PC-9 (cell line): ENCODE measurements around the gene FADS6. TPM values are rescaled to one million over a fixed set of nuclear protein-coding genes. Genes with fewer than 3 reads are reported as not detected.
"Not testable (repeated sequence)": the region's sequence is repeated elsewhere in the genome, so short reads cannot be mapped to it uniquely, and the experiment has no call there.

Experiments
- BruUV-seq: library from RNA; stranded (reverse); fragments of 400-500 nt; replicated peaks from 2 replicates; lab custom pipeline; 2021; lab: Mats Ljungman, UMichigan
- CTCF ChIA-PET: fragments of 300-600 bp; sonication (Branson Sonifier 250); formaldehyde crosslinking; loops from one replicate; lab custom pipeline; 2022; ENCODE audit warnings: antibody characterized with exemption; lab: Charles Lee
- POLR2A ChIA-PET: fragments of 300-600 bp; sonication (Branson Sonifier 250); formaldehyde crosslinking; loops from one replicate; lab custom pipeline; 2022; ENCODE audit warnings: antibody characterized with exemption; ENCODE audit not compliant: unreplicated experiment; lab: Charles Lee
- DNase-seq, 2 experiments: peaks; one replicate each; pipeline versions ENCODE4 v3.0.0 to v3.0.0-alpha.2; 2015 to 2022; ENCODE audit warnings: mixed read lengths in 1 of 2
- H2AFZ ChIP-seq: fragments of 200-600 bp; sonication (generic); 2 replicates; pipeline ENCODE4 v1.8.1; 2017; ENCODE audit warnings: antibody characterized with exemption
- H3F3A ChIP-seq: fragments of 200-600 bp; sonication (generic); 2 replicates; pipeline ENCODE4 v1.8.1; 2017; ENCODE audit warnings: antibody characterized with exemption, mild to moderate bottlenecking, low read depth; ENCODE audit not compliant: insufficient read depth
- H3K27ac ChIP-seq: fragments of 200-600 bp; sonication (generic); 2 replicates; pipeline ENCODE4 v1.6.1; 2016; ENCODE audit warnings: mixed run types
- H3K27me3 ChIP-seq: fragments of 200-600 bp; sonication (generic); 2 replicates; pipeline ENCODE4 v1.6.1; 2016; ENCODE audit warnings: low read depth, mixed run types; ENCODE audit not compliant: insufficient read depth
- H3K36me3 ChIP-seq: fragments of 200-600 bp; sonication (generic); 2 replicates; pipeline ENCODE4 v1.6.1; 2016; ENCODE audit warnings: low read depth, mixed run types
- H3K4me1 ChIP-seq: fragments of 200-600 bp; sonication (generic); replicated peaks from 2 replicates; pipeline ENCODE4 v1.6.1; 2016; ENCODE audit warnings: mixed run types; ENCODE audit not compliant: insufficient read depth
- H3K4me2 ChIP-seq: fragments of 200-600 bp; sonication (generic); 2 replicates; pipeline ENCODE4 v1.6.1; 2017; ENCODE audit warnings: mixed run types
- H3K4me3 ChIP-seq: fragments of 200-600 bp; sonication (generic); 2 replicates; pipeline ENCODE4 v1.6.1; 2016; ENCODE audit warnings: mixed run types
- H3K79me2 ChIP-seq: fragments of 200-600 bp; sonication (generic); 2 replicates; pipeline ENCODE4 v1.6.1; 2017; ENCODE audit warnings: low read depth, mixed run types
- H3K9me2 ChIP-seq: fragments of 200-600 bp; sonication (generic); 2 replicates; pipeline ENCODE4 v1.8.1; 2017; ENCODE audit warnings: mild to moderate bottlenecking; ENCODE audit not compliant: insufficient read depth
- H3K9me3 ChIP-seq: fragments of 200-600 bp; sonication (generic); 2 replicates; pipeline ENCODE4 v1.8.1; 2016; ENCODE audit warnings: low read depth; ENCODE audit not compliant: insufficient read depth
- H4K20me1 ChIP-seq: fragments of 200-600 bp; sonication (generic); 2 replicates; pipeline ENCODE4 v1.8.1; 2017; ENCODE audit not compliant: insufficient read depth
- CTCF ChIP-seq: fragments of 200-600 bp; sonication (generic); conservative IDR thresholded peaks from 2 replicates; pipeline ENCODE4 v1.6.1; 2017; ENCODE audit warnings: mixed run types, antibody characterized with exemption, mild to moderate bottlenecking, moderate library complexity
- EZH2 ChIP-seq: fragments of 200-600 bp; sonication (generic); IDR thresholded peaks from 2 replicates; pipeline ENCODE4 v1.8.0; 2017; ENCODE audit warnings: antibody characterized with exemption, low read depth
- intact Hi-C: fragments of 100-400 bp; cut with micrococcal nuclease; formaldehyde crosslinking; loops from one replicate; pipeline ENCODE4 v1.10.0; 2022; ENCODE audit not compliant: unreplicated experiment
- total RNA-seq: library from RNA; stranded (reverse); gene quantifications from 2 replicates; pipeline ENCODE4 v1.2.3, GENCODE V29; 2021

FADS6 gene
- total RNA-seq, 1 experiment from 2014 or later = not detected

GRCh38 chr17:74907012-74907411 is 13.6 kb upstream of the FADS6 start:
- Histone ChIP-seq H3K79me2 (no peaks in the 10 kb centered on the region), H3K4me2 (no peak overlapping the region), H3K36me3 (no peaks in the 10 kb centered on the region), H4K20me1 (no peaks in the 10 kb centered on the region), H3K4me3 (no peak overlapping the region), H3K9me3 (no peaks in the 10 kb centered on the region), H3F3A (peaks cover 11% of the 10 kb centered on the region; the same call in 1 of the 2 replicates), H2AFZ (no peak overlapping the region), H3K27me3 (no peaks in the 10 kb centered on the region), H3K9me2 (no peaks in the 10 kb centered on the region), H3K27ac (no peak overlapping the region), H3K4me1 (peaks cover 20% of the 10 kb centered on the region)
- intact Hi-C loops = no loop called here
- TF ChIP-seq EZH2 (no peak), CTCF (no peak)
- no TSS peak for BruUV-seq
- ChIA-PET POLR2A (no interaction called here), CTCF (no interaction called here)
- DNase-seq = no peak

- CTCF ChIA-PET = interaction anchor here (0.7 kb wide), 1 partner anchor 18 kb away, joined by 3 read pairs; no protein-coding TSS in a partner anchor
- H3K4me2 ChIP-seq, H3K9me2 ChIP-seq, H3K9me3 ChIP-seq, H4K20me1 ChIP-seq, H3K79me2 ChIP-seq, BruUV-seq, intact Hi-C loops, DNase-seq, POLR2A ChIA-PET, H3K4me3 ChIP-seq, H2AFZ ChIP-seq, H3K27me3 ChIP-seq, H3K27ac ChIP-seq, H3K36me3 ChIP-seq: not testable (repeated sequence)
- peaks cover 20% of the 10 kb centered on the region for H3K4me1 ChIP-seq
- peaks cover 11% of the 10 kb centered on the region; the same call in 1 of the 2 replicates for H3F3A ChIP-seq
Observed at GRCh38 chr17:74906214-74906793, 12.9 kb upstream of the FADS6 start.

GRCh38 chr17:74904687-74905409 is 11.4 kb upstream of the FADS6 start:
- H3K9me2 ChIP-seq = no peaks in the 10 kb centered on the region
- H3K27me3 ChIP-seq = 0 out of 2 replicates have a peak, but pooled peaks cover 8% of the 10 kb centered on the region
- H3K27ac ChIP-seq = no peak overlapping the region
- BruUV-seq = no TSS peak
- H3K4me1 ChIP-seq = peaks cover 20% of the 10 kb centered on the region
- intact Hi-C loops = no loop called here
- no peak for DNase-seq
- H3K79me2 ChIP-seq = no peaks in the 10 kb centered on the region
- no peak for TF ChIP-seq EZH2
- no peak for TF ChIP-seq CTCF
- ChIA-PET CTCF (no interaction called here), POLR2A (no interaction called here)
- no peaks in the 10 kb centered on the region for H3K36me3 ChIP-seq
- no peak overlapping the region for H3K4me2 ChIP-seq
- H3F3A ChIP-seq = peaks cover 11% of the 10 kb centered on the region; the same call in 1 of the 2 replicates
- H3K4me3 ChIP-seq = no peak overlapping the region
- no peaks in the 10 kb centered on the region for H4K20me1 ChIP-seq
- H3K9me3 ChIP-seq = no peaks in the 10 kb centered on the region
- no peak overlapping the region for H2AFZ ChIP-seq
